Neural progenitor cell (in vitro differentiated cells): ENCODE measurements around the gene PIERCE2. TPM values are rescaled to one million over a fixed set of nuclear protein-coding genes. Genes with fewer than 3 reads are reported as not detected.

Experiments used
- DNase-seq: peaks from one replicate; pipeline ENCODE4 v3.0.0-alpha.2; 2016; ENCODE audit warnings: low spot score
- H2AFZ ChIP-seq: fragments of 200-600 bp; sonication (generic); replicated peaks from 2 replicates; pipeline ENCODE4 v1.6.1; 2016; ENCODE audit warnings: antibody characterized with exemption
- H3F3A ChIP-seq: fragments of 200-600 bp; sonication (generic); 2 replicates; pipeline ENCODE4 v1.6.1; 2016; ENCODE audit warnings: antibody characterized with exemption, low read depth
- H3K27ac ChIP-seq: fragments of 200-600 bp; sonication (generic); 2 replicates; pipeline ENCODE4 v1.5.1; 2016; ENCODE audit warnings: mild to moderate bottlenecking
- H3K27me3 ChIP-seq: fragments of 200-600 bp; sonication (generic); 2 replicates; pipeline ENCODE4 v1.6.1; 2016; ENCODE audit warnings: mild to moderate bottlenecking, moderate library complexity
- H3K36me3 ChIP-seq: fragments of 200-600 bp; sonication (generic); 2 replicates; pipeline ENCODE4 v1.5.1; 2016
- H3K4me1 ChIP-seq: fragments of 200-600 bp; sonication (generic); 2 replicates; pipeline ENCODE4 v1.6.1; 2016; ENCODE audit warnings: mixed run types
- H3K4me2 ChIP-seq: fragments of 200-600 bp; sonication (generic); 2 replicates; pipeline ENCODE4 v1.6.1; 2016
- H3K4me3 ChIP-seq: fragments of 200-600 bp; sonication (generic); 2 replicates; pipeline ENCODE4 v1.5.1; 2016
- H3K79me2 ChIP-seq: fragments of 200-600 bp; sonication (generic); 2 replicates; pipeline ENCODE4 v1.6.1; 2016; ENCODE audit warnings: low read depth
- H3K9ac ChIP-seq: fragments of 200-600 bp; sonication (generic); 2 replicates; pipeline ENCODE4 v1.6.1; 2016
- H3K9me3 ChIP-seq: fragments of 200-600 bp; sonication (generic); 2 replicates; pipeline ENCODE4 v1.5.1; 2016; ENCODE audit warnings: low read depth
- H4K20me1 ChIP-seq: fragments of 200-600 bp; sonication (generic); 2 replicates; pipeline ENCODE4 v1.6.1; 2016; ENCODE audit warnings: low read depth
- H3K27ac Mint-ChIP-seq: 3 replicates; pipeline ENCODE4 v1.8.0; 2021; ENCODE audit warnings: mixed read lengths
- H3K27me3 Mint-ChIP-seq: 2 replicates; pipeline ENCODE4 v1.8.0; 2022; ENCODE audit warnings: low read depth, mild to moderate bottlenecking, inconsistent platforms, moderate library complexity, mixed read lengths; ENCODE audit not compliant: insufficient read depth
- H3K36me3 Mint-ChIP-seq: 3 replicates; pipeline ENCODE4 v1.8.0; 2021; ENCODE audit warnings: mixed read lengths
- H3K4me1 Mint-ChIP-seq: 3 replicates; pipeline ENCODE4 v1.8.0; 2021; ENCODE audit warnings: mixed read lengths
- H3K4me3 Mint-ChIP-seq: 3 replicates; pipeline ENCODE4 v1.8.0; 2021; ENCODE audit warnings: mild to moderate bottlenecking, moderate library complexity, mixed read lengths
- H3K9me3 Mint-ChIP-seq: 3 replicates; pipeline ENCODE4 v1.8.0; 2020; ENCODE audit warnings: mixed read lengths
- CTCF ChIP-seq: fragments of 200-600 bp; sonication (generic); IDR thresholded peaks from 2 replicates; pipeline ENCODE4 v1.5.1; 2017; ENCODE audit warnings: antibody characterized with exemption, mild to moderate bottlenecking
- EZH2 ChIP-seq: fragments of 200-600 bp; sonication (generic); IDR thresholded peaks from 2 replicates; pipeline ENCODE4 v1.6.1; 2017; ENCODE audit warnings: antibody characterized with exemption, mild to moderate bottlenecking, moderate library complexity
- EZH2phosphoT487 ChIP-seq: fragments of 200-600 bp; sonication (generic); IDR thresholded peaks from 2 replicates; pipeline ENCODE4 v1.6.1; 2017; ENCODE audit warnings: antibody characterized with exemption
- total RNA-seq: library from RNA; depleted of rRNA; stranded (reverse); fragments of >200 nt; gene quantifications from 2 replicates; pipeline ENCODE4 v1.2.3, GENCODE V29; 2015; ENCODE audit warnings: low replicate concordance

The PIERCE2 gene
- total RNA-seq, 1 donor from 2014 or later: 14.2 TPM

- no peak overlapping the region for H2AFZ ChIP-seq
- no peak overlapping the region for H3K27ac ChIP-seq
- H3K27me3 ChIP-seq: no peaks in the 10 kb centered on the region
- peaks cover 20% of the 10 kb centered on the region for H3K36me3 Mint-ChIP-seq
- H3K9me3 Mint-ChIP-seq: peaks cover 2% of the 10 kb centered on the region
- no peaks in the 10 kb centered on the region for H3K9me3 ChIP-seq
- no peaks in the 10 kb centered on the region for H3K79me2 ChIP-seq
- H3K36me3 ChIP-seq: no peaks in the 10 kb centered on the region
- no peak overlapping the region for H3K4me3 Mint-ChIP-seq
- no peak overlapping the region for H3K4me2 ChIP-seq
- no peaks in the 10 kb centered on the region for H3F3A ChIP-seq
- no peak overlapping the region for H3K27ac Mint-ChIP-seq
- no peak overlapping the region for H3K9ac ChIP-seq
- no peaks in the 10 kb centered on the region for H3K4me1 ChIP-seq
- peaks cover 2% of the 10 kb centered on the region for H3K27me3 Mint-ChIP-seq
- no peak for DNase-seq
- H3K4me1 Mint-ChIP-seq: no peaks in the 10 kb centered on the region
- TF ChIP-seq EZH2 (no peak), CTCF (no peak)
- no peaks in the 10 kb centered on the region for H4K20me1 ChIP-seq
- no peak overlapping the region for H3K4me3 ChIP-seq
Observed at GRCh38 chr15:55379095-55379494, 29.2 kb upstream of the PIERCE2 start.

GRCh38 chr15:55381595-55381994 lies 26.7 kb upstream of the PIERCE2 start:
- DNase-seq: no peak
- H3K9me3 Mint-ChIP-seq: peaks cover 2% of the 10 kb centered on the region
- H3K27me3 Mint-ChIP-seq: peaks cover 4% of the 10 kb centered on the region
- Histone ChIP-seq H3K9me3 (no peaks in the 10 kb centered on the region), H3K4me2 (no peak overlapping the region), H3K4me1 (no peaks in the 10 kb centered on the region), H3K27ac (no peak overlapping the region), H3K27me3 (no peaks in the 10 kb centered on the region), H2AFZ (no peak overlapping the region), H3K36me3 (no peaks in the 10 kb centered on the region), H3K79me2 (no peaks in the 10 kb centered on the region), H4K20me1 (no peaks in the 10 kb centered on the region), H3K9ac (no peak overlapping the region), H3F3A (no peaks in the 10 kb centered on the region), H3K4me3 (no peak overlapping the region)
- TF ChIP-seq EZH2 (no peak), EZH2phosphoT487 (no peak), CTCF (no peak)
- no peaks in the 10 kb centered on the region for H3K4me1 Mint-ChIP-seq
- no peak overlapping the region for H3K27ac Mint-ChIP-seq
- peaks cover 24% of the 10 kb centered on the region for H3K36me3 Mint-ChIP-seq
- no peak overlapping the region for H3K4me3 Mint-ChIP-seq

- Histone ChIP-seq H3K4me1 (no peaks in the 10 kb centered on the region), H3K9ac (no peak overlapping the region), H3K9me3 (no peaks in the 10 kb centered on the region), H4K20me1 (no peaks in the 10 kb centered on the region), H3F3A (no peaks in the 10 kb centered on the region), H3K36me3 (no peaks in the 10 kb centered on the region), H2AFZ (no peak overlapping the region), H3K27me3 (no peaks in the 10 kb centered on the region), H3K27ac (no peak overlapping the region), H3K4me3 (no peak overlapping the region), H3K79me2 (no peaks in the 10 kb centered on the region), H3K4me2 (no peak overlapping the region)
- peaks cover 5% of the 10 kb centered on the region for H3K27me3 Mint-ChIP-seq
- no peak overlapping the region for H3K27ac Mint-ChIP-seq
- DNase-seq: no peak
- peaks cover 29% of the 10 kb centered on the region for H3K36me3 Mint-ChIP-seq
- no peaks in the 10 kb centered on the region for H3K4me1 Mint-ChIP-seq
- no peak overlapping the region for H3K4me3 Mint-ChIP-seq
- H3K9me3 Mint-ChIP-seq: peaks cover 2% of the 10 kb centered on the region
- no peak for TF ChIP-seq EZH2phosphoT487
- TF ChIP-seq CTCF: no peak
- no peak for TF ChIP-seq EZH2
Observed at GRCh38 chr15:55383687-55384086, 24.6 kb upstream of the PIERCE2 start.
